Measurements from ENCODE around the gene MGME1.

DNA sequence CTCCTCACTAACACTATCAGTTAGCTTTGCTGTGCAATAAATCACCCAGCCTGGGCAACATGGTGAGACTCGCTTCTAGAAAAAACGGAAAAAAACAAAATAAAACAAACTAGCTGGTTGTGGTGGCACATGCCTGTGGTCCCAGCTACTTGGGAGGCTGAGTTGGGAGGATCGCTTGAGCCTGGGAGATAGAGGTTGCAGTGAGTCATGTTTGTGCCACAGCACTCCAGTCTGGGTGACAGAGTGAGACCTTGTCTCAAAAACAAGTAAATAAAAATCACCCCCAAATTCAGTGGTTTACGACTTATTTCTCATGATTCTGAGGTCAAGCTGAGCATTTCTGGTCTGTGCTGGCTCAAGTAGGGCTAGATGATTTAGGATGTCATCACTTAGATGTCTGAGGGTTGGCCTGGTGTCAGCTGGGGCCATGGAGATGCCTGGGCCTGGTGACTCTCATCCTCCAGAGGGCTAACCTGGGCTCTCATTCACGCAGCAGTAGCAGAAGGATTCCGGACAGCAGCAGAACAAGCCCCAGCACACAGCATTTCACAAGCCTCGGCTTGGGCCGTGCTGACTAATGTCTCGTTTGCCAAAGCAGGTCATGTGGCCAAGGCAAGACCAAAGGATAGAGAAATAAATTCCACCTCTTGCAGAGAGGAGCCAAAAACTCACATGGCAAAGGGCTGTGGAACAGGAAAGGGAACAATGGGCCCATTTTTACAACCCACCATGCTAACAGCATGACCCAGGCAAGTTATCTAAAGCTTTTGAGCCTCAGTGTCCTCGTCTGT is 32.5 kb downstream of the MGME1 start:
- TF ChIP-seq FOXP2 (optimal IDR thresholded peaks at IDR 0.05; ENCODE audit: borderline replicate concordance, extremely low read depth, extremely low read length, insufficient read depth) (no peak), SIN3A (IDR thresholded peaks at IDR 0.05; ENCODE audit: borderline replicate concordance, insufficient read depth, low read length) (no peak)

Measured in PFSK-1 (cell line).